SK-N-MC (cell line): ENCODE data around the gene DHX8.

Experiments
- EZH2 ChIP-seq: fragments of 200-600 bp; sonication (generic); IDR thresholded peaks from one replicate; pipeline ENCODE4 v1.6.1; 2017; ENCODE audit warnings: antibody characterized with exemption
- POLR2AphosphoS5 ChIP-seq: IDR thresholded peaks from 2 replicates; pipeline ENCODE4 v1.6.1; 2012; ENCODE audit warnings: mild to moderate bottlenecking, low read depth, low read length, borderline replicate concordance

- TF ChIP-seq POLR2AphosphoS5 = no peak
- TF ChIP-seq EZH2 = no peak
Measured at GRCh38 chr17:43468691-43469139, 15.1 kb upstream of the DHX8 start.
